H9 (cell line): ENCODE results near the gene SETD3. TPM values are rescaled to one million over a fixed set of nuclear protein-coding genes. Genes with fewer than 3 reads are reported as not detected.
A peak's percentile ranks its signal among the peaks of the same experiment; 100 is the strongest.

Source experiments
- DNase-seq: peaks from one replicate; pipeline ENCODE4 v3.0.0-alpha.2; 2017
- H2AFZ ChIP-seq: one replicate; pipeline ENCODE4 v1.6.1; 2013; ENCODE audit warnings: mild to moderate bottlenecking, low read length, control low read depth, moderate library complexity
- H2AK5ac ChIP-seq: 2 replicates; pipeline ENCODE4 v1.6.1; 2013; ENCODE audit warnings: low read length, control low read depth, mixed read lengths; ENCODE audit not compliant: insufficient read length
- H2BK120ac ChIP-seq: one replicate; pipeline ENCODE4 v1.6.1; 2013; ENCODE audit warnings: low read depth, mild to moderate bottlenecking, low read length, control low read depth, inconsistent platforms; ENCODE audit not compliant: poor library complexity, severe bottlenecking
- H2BK12ac ChIP-seq: 2 replicates; pipeline ENCODE4 v1.6.1; 2013; ENCODE audit warnings: low read length, control low read depth, mixed read lengths, low read depth; ENCODE audit not compliant: insufficient read length
- H2BK15ac ChIP-seq: 2 replicates; pipeline ENCODE4 v1.6.1; 2013; ENCODE audit warnings: low read depth, low read length, control low read depth
- H2BK20ac ChIP-seq: one replicate; pipeline ENCODE4 v1.6.1; 2013; ENCODE audit warnings: low read depth, mild to moderate bottlenecking, low read length, control low read depth, inconsistent platforms; ENCODE audit not compliant: poor library complexity, severe bottlenecking
- H2BK5ac ChIP-seq: 2 replicates; pipeline ENCODE4 v1.6.1; 2013; ENCODE audit warnings: low read length, control low read depth, mixed read lengths; ENCODE audit not compliant: insufficient read length
- H3K14ac ChIP-seq: 2 replicates; pipeline ENCODE4 v1.6.1; 2013; ENCODE audit warnings: low read length, control low read depth; ENCODE audit not compliant: insufficient read depth
- H3K18ac ChIP-seq: 2 replicates; pipeline ENCODE4 v1.6.1; 2013; ENCODE audit warnings: low read depth, mild to moderate bottlenecking, mixed read lengths, low read length, control low read depth; ENCODE audit not compliant: insufficient read length
- H3K23ac ChIP-seq: 2 replicates; pipeline ENCODE4 v1.6.1; 2013; ENCODE audit warnings: low read length, control low read depth, mixed read lengths, low read depth; ENCODE audit not compliant: insufficient read length
- H3K23me2 ChIP-seq: 2 replicates; pipeline ENCODE4 v1.6.1; 2013; ENCODE audit warnings: low read depth, mild to moderate bottlenecking, mixed read lengths, low read length, control low read depth; ENCODE audit not compliant: insufficient read length, poor library complexity, severe bottlenecking
- H3K27ac ChIP-seq: 2 replicates; pipeline ENCODE4 v1.5.1; 2013; ENCODE audit warnings: low read length, control low read depth, mixed read lengths, low read depth; ENCODE audit not compliant: insufficient read length
- H3K27me3 ChIP-seq: 2 replicates; pipeline ENCODE4 v1.6.1; 2013; ENCODE audit warnings: low read length, control low read depth, inconsistent platforms; ENCODE audit not compliant: insufficient read depth
- H3K4ac ChIP-seq: 2 replicates; pipeline ENCODE4 v1.6.1; 2013; ENCODE audit warnings: low read depth, mild to moderate bottlenecking, control low read depth, inconsistent platforms, low read length, moderate library complexity
- H3K4me1 ChIP-seq: 2 replicates; pipeline ENCODE4 v1.6.1; 2013; ENCODE audit warnings: low read length, control low read depth, inconsistent platforms; ENCODE audit not compliant: insufficient read depth
- H3K4me2 ChIP-seq: 2 replicates; pipeline ENCODE4 v1.6.1; 2013; ENCODE audit warnings: low read length, control low read depth, mixed read lengths; ENCODE audit not compliant: insufficient read length, insufficient read depth
- H3K56ac ChIP-seq: 2 replicates; pipeline ENCODE4 v1.6.1; 2013; ENCODE audit warnings: low read depth, mild to moderate bottlenecking, mixed read lengths, low read length, control low read depth; ENCODE audit not compliant: insufficient read length
- H3K79me1 ChIP-seq: 2 replicates; pipeline ENCODE4 v1.6.1; 2013; ENCODE audit warnings: low read depth, mild to moderate bottlenecking, moderate library complexity, low read length, control low read depth, inconsistent platforms; ENCODE audit not compliant: insufficient read depth, poor library complexity, severe bottlenecking
- H3K79me2 ChIP-seq: 2 replicates; pipeline ENCODE4 v1.6.1; 2013; ENCODE audit warnings: low read length, control low read depth, inconsistent platforms; ENCODE audit not compliant: insufficient read depth
- H3K9ac ChIP-seq: 2 replicates; pipeline ENCODE4 v1.6.1; 2013; ENCODE audit warnings: low read length, control low read depth, mixed read lengths; ENCODE audit not compliant: insufficient read length; ENCODE audit errors: extremely low read depth
- H3K9me3 ChIP-seq: one replicate; pipeline ENCODE4 v1.6.1; 2013; ENCODE audit warnings: low read depth, low read length, inconsistent platforms; ENCODE audit not compliant: control insufficient read depth
- H3T11ph ChIP-seq: one replicate; pipeline ENCODE4 v1.6.1; 2013; ENCODE audit warnings: mild to moderate bottlenecking, low read length, control low read depth, inconsistent platforms
- H4K20me1 ChIP-seq: one replicate; pipeline ENCODE4 v1.6.1; 2013; ENCODE audit not compliant: control insufficient read depth, insufficient read length, insufficient read depth
- H4K5ac ChIP-seq: 2 replicates; pipeline ENCODE4 v1.6.1; 2013; ENCODE audit warnings: low read depth, mild to moderate bottlenecking, mixed read lengths, low read length, control low read depth; ENCODE audit not compliant: insufficient read length
- H4K8ac ChIP-seq: replicated peaks from 2 replicates; pipeline ENCODE4 v1.6.1; 2013; ENCODE audit warnings: low read length, control low read depth, mixed read lengths, low read depth; ENCODE audit not compliant: insufficient read length
- H4K91ac ChIP-seq: 2 replicates; pipeline ENCODE4 v1.6.1; 2013; ENCODE audit warnings: low read depth, mild to moderate bottlenecking, moderate library complexity, mixed read lengths, low read length, control low read depth; ENCODE audit not compliant: insufficient read length
- H3K27ac Mint-ChIP-seq, 3 experiments: 2 replicates in 2 of 3; 3 replicates in 1 of 3; pipeline ENCODE4 v1.8.0; 2020 to 2021; ENCODE audit warnings: mixed read lengths in 3 of 3, mild to moderate bottlenecking in 1 of 3, moderate library complexity in 1 of 3
- H3K27me3 Mint-ChIP-seq: 2 replicates; pipeline ENCODE4 v1.8.0; 2021; ENCODE audit warnings: low read depth, mild to moderate bottlenecking, moderate library complexity, mixed read lengths
- H3K36me3 Mint-ChIP-seq, 3 experiments: 2 replicates in 2 of 3; 3 replicates in 1 of 3; pipeline ENCODE4 v1.8.0; 2020 to 2021; ENCODE audit warnings: low read depth in 3 of 3, mixed read lengths in 3 of 3; ENCODE audit not compliant: insufficient read depth in 1 of 3
- H3K4me1 Mint-ChIP-seq, 2 experiments: 2 replicates each; pipeline ENCODE4 v1.8.0; 2020; ENCODE audit warnings: mixed read lengths in 2 of 2
- H3K4me3 Mint-ChIP-seq, 2 experiments: 2 replicates in 1 of 2; 3 replicates in 1 of 2; pipeline ENCODE4 v1.8.0; 2020 to 2021; ENCODE audit warnings: mild to moderate bottlenecking in 2 of 2, mixed read lengths in 2 of 2, moderate library complexity in 1 of 2
- H3K9me3 Mint-ChIP-seq, 2 experiments: 2 replicates in 1 of 2; 3 replicates in 1 of 2; pipeline ENCODE4 v1.8.0; 2020; ENCODE audit warnings: mild to moderate bottlenecking in 2 of 2, mixed read lengths in 2 of 2, moderate library complexity in 1 of 2
- CTCF ChIP-seq: fragments of 200-600 bp; sonication (generic); conservative IDR thresholded peaks from 3 replicates; pipeline ENCODE4 v1.8.0; 2021; ENCODE audit warnings: antibody characterized with exemption, mild to moderate bottlenecking
- WGBS: extraction: QIAGEN DNeasy Blood & Tissue Kit; methylation state at CpG from one replicate; pipeline ENCODE4 v1.1.7; 2013; ENCODE audit warnings: missing lambda C conversion rate, low lambda C conversion rate, mixed read lengths; ENCODE audit not compliant: insufficient read length; ENCODE audit errors: extremely low coverage; 5-methylcytosine and 5-hydroxymethylcytosine counted together
- total RNA-seq: library from RNA; stranded (reverse); gene quantifications from 2 replicates; pipeline ENCODE4 v1.2.1, GENCODE V29; 2021

Gene SETD3
- total RNA-seq, 1 experiment from 2014 or later: 56.7 TPM

DNA sequence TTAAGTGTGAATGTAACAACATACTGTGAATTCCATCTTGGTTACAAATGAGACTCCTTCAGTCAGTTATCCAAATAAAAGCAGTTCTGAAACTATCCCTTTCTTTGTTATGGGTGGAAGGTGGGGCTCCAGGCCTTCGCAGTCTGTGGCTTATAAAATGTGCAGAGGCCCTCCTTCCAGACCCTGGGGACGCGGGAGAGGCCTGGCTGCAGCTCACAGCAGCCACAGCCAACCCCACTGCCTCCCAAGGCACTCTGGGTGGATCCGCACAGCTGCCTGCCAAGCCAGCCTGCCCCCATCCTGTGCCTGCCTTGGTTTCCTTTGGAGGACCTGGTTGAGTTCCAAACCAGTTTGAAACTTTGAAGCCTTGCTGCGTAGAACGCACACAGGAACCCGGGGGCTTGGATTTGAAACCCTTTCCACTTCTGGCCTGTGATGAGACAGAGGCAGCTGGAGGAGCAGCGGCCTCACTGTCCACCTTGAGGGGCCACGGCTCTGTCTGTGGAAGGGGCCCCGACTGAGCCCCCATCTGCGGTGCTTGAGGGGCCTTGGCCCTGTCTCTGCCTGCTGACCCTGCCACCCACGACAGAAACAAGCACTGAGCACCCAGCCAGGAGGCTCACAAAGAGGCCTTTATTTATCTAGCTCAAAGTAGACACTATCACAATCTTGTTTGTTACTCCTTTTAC lies 30.9 kb upstream of the SETD3 start:
- Mint-ChIP-seq H3K4me1 (peaks cover 4 to 12% of the 10 kb centered on the region in 2 experiments), H3K27me3 (no peaks in the 10 kb centered on the region), H3K9me3 (no peaks in the 10 kb centered on the region), H3K36me3 (peaks cover 10 to 45% (median 33%) of the 10 kb centered on the region in 3 experiments; a peak in 6 of 7 replicates), H3K4me3 (no peak overlapping the region), H3K27ac (peak overlapping the region in 2 of 3 experiments; percentile 21 to 64; a peak in 1 of 7 replicates)
- no peak for TF ChIP-seq CTCF
- no peak overlapping the region for H3K27ac ChIP-seq
- H3K9ac ChIP-seq: no peak overlapping the region
- H3K79me2 ChIP-seq: no peaks in the 10 kb centered on the region
- H3K4ac ChIP-seq: no peak overlapping the region
- H2BK12ac ChIP-seq: no peak overlapping the region
- H3T11ph ChIP-seq: no peak overlapping the region
- H3K18ac ChIP-seq: no peak overlapping the region
- H2BK15ac ChIP-seq: no peak overlapping the region
- no peaks in the 10 kb centered on the region for H3K9me3 ChIP-seq
- no peak overlapping the region for H2BK20ac ChIP-seq
- no peaks in the 10 kb centered on the region for H3K27me3 ChIP-seq
- no peaks in the 10 kb centered on the region for H3K23me2 ChIP-seq
- WGBS: no CpG with 5 or more reads among the region's 12 CpGs
- H4K91ac ChIP-seq: no peak overlapping the region
- no peak overlapping the region; the same call in 1 of the 2 replicates for H3K14ac ChIP-seq
- no peak overlapping the region for H2AK5ac ChIP-seq
- H3K79me1 ChIP-seq: no peaks in the 10 kb centered on the region
- no peak overlapping the region for H4K8ac ChIP-seq
- H3K23ac ChIP-seq: no peak overlapping the region
- H2BK5ac ChIP-seq: no peak overlapping the region
- no peak overlapping the region for H2BK120ac ChIP-seq
- no peak overlapping the region for H3K56ac ChIP-seq
- no peak overlapping the region for H4K5ac ChIP-seq
- no peak overlapping the region for H3K4me2 ChIP-seq
- no peak overlapping the region for H2AFZ ChIP-seq
- no peaks in the 10 kb centered on the region for H3K4me1 ChIP-seq
- no peak for DNase-seq
- peaks cover 2% of the 10 kb centered on the region for H4K20me1 ChIP-seq
